Heart right ventricle (tissue), 16 donors: ENCODE data around the gene PLVAP. TPM values are rescaled to one million over a fixed set of nuclear protein-coding genes. Genes with fewer than 3 reads are reported as not detected.

Experiments
- ATAC-seq, 8 donors: fragments of 200-7000 bp; cut with Tn5 transposase; one replicate each; pipeline ENCODE4 v1.9.1; 2020; ENCODE audit warnings: mild to moderate bottlenecking in 8 of 8, moderate library complexity in 8 of 8, moderate number of reproducible peaks in 1 of 8
- DNase-seq, 2 donors: peaks; one replicate each; pipeline ENCODE4 v3.0.0-alpha.2; 2020
- H3K27ac ChIP-seq, 10 donors: fragments of 200-600 bp; sonication (generic) in 2 of 10; one replicate each; pipeline versions ENCODE4 v1.5.0 to v1.8.0; 2020 to 2022; ENCODE audit warnings: mild to moderate bottlenecking in 3 of 10
- H3K27me3 ChIP-seq, 7 donors: fragments of 200-600 bp; one replicate each; pipeline ENCODE4 v1.8.0; 2021 to 2022; ENCODE audit warnings: mild to moderate bottlenecking in 2 of 7
- H3K36me3 ChIP-seq, 9 donors: fragments of 200-600 bp; sonication (generic) in 1 of 9; one replicate each; pipeline versions ENCODE4 v1.5.0 to v1.8.0; 2020 to 2022; ENCODE audit warnings: mild to moderate bottlenecking in 2 of 9
- H3K4me1 ChIP-seq, 9 donors: fragments of 200-600 bp; sonication (generic) in 1 of 9; one replicate each; pipeline versions ENCODE4 v1.5.0 to v1.8.0; 2020 to 2022; ENCODE audit warnings: mild to moderate bottlenecking in 4 of 9
- H3K4me3 ChIP-seq, 10 donors: fragments of 200-600 bp; sonication (generic) in 2 of 10; one replicate each; pipeline versions ENCODE4 v1.5.0 to v1.8.0; 2020 to 2022; ENCODE audit warnings: mild to moderate bottlenecking in 7 of 10, moderate library complexity in 2 of 10
- H3K9me3 ChIP-seq, 11 donors: fragments of 200-600 bp in 10 of 11; sonication (generic) in 2 of 11; one replicate each; pipeline versions ENCODE4 v1.5.0 to v1.8.0; 2013 to 2022; ENCODE audit warnings: mild to moderate bottlenecking in 2 of 11, control low read depth in 1 of 11, moderate library complexity in 1 of 11
- CTCF ChIP-seq, 9 donors: fragments of 200-600 bp; sonication (generic) in 2 of 9; IDR thresholded peaks; one replicate each; pipeline versions ENCODE4 v1.5.0 to v1.8.0; 2021 to 2022; ENCODE audit warnings: antibody characterized with exemption in 9 of 9, mild to moderate bottlenecking in 5 of 9, moderate library complexity in 1 of 9
- WGBS, 2 donors: extraction: QIAGEN DNeasy Blood & Tissue Kit; methylation state at CpG; one replicate each; pipeline ENCODE4 v1.1.7; 2013; ENCODE audit warnings: inconsistent platforms in 1 of 2; 5-methylcytosine and 5-hydroxymethylcytosine counted together
- intact Hi-C, 10 donors: fragments of 100-400 bp; cut with DNase I; formaldehyde crosslinking; loops; one replicate each; pipeline versions ENCODE4 v1.11.1 to v1.14.2; 2022
- polyA plus RNA-seq, 2 donors: library from polyadenylated mRNA; stranded (reverse); fragments of 200-250 nt; gene quantifications; one replicate each; pipeline ENCODE4 v1.2.3, GENCODE V29; 2013
- total RNA-seq, 10 donors: library from RNA; stranded (reverse); fragmentation: NEBNext Ultra II Directional in 3 of 10; extraction: Animal tissue kit (Norgen Biotek cat#: 25700) in 3 of 10; gene quantifications; one replicate each; pipeline versions ENCODE4 v1.2.1 to v1.2.4, GENCODE V29; 2021 to 2023
- donor health status: Arrhythmogenic right ventricular cardiomyopathy.
- donor health status: ischemic (EF 13 %, LVEDD 7.1; RV severe dilation, severe dysfunction).
- donor health status: healthy with polysubstance abuse.
- donor health status: DM: no; HTN: yes; CAD: no.
- donor health status: DM: no; HTN: no; CAD: no.
- donor health status: ischemic (EF 25% LVEDD 6.9; RV normal size, moderate dysfunction).
- donor health status: ischemic (EF 25% LVEDD 5.7; RV mildly dilated, moderate dysfunction).
- donor health status: healthy.
- donor health status: DM: yes; HTN: yes; CAD: no.
- donor health status: Ischemic cardiomyopathy.
- donor health status: ischemic (EF 35%, LVEDD 5.7; RV mildly dilated, moderate dysfunction).
- donor health status: nonischemic (EF 11% LVEDD 7.7; RV severe dilation, severe dysfunction).
- donor health status: DM: yes; HTN: yes; CAD: no.
- donor health status: PGD.
- donor health status: ischemic (EF 29% LVEDD 5.4; RV normal size, mild dysfunction).
- donor health status: nonischemic (EF 23%, LVEDD 6.1; RV moderate dilation, normal function).

Gene PLVAP
- total and polyA plus RNA-seq, 12 donors, result 7.5 to 74.9 (median 24.5) TPM

- WGBS, 2 donors, result 93 to 94% methylated on average over 15 of the region's 15 CpGs
- intact Hi-C loops, result loop anchor here in 3 of 10 donors (10.0 kb wide), 2 partner anchors 123 to 513 kb away; partner anchors contain the start of genes NXNL1 (in 2 of the 3) and RPL18A (in 1 of the 3)
- Histone ChIP-seq H3K4me1 (peaks cover 4 to 22% (median 14%) of the 10 kb centered on the region in 9 donors), H3K9me3 (no peaks in the 10 kb centered on the region), H3K27me3 (no peaks in the 10 kb centered on the region), H3K4me3 (no peak overlapping the region), H3K36me3 (peaks cover 0 to 20% (median 0%) of the 10 kb centered on the region in 9 donors), H3K27ac (no peak overlapping the region)
- no peak for DNase-seq
- no peak for ATAC-seq
- no peak for TF ChIP-seq CTCF (IDR thresholded peaks at IDR 0.05)
Measured at GRCh38 chr19:17341386-17341785, 35.8 kb downstream of the PLVAP start.

- Histone ChIP-seq H3K4me3 (no peak overlapping the region), H3K4me1 (peaks cover 4 to 22% (median 16%) of the 10 kb centered on the region in 9 donors), H3K27ac (no peak overlapping the region), H3K27me3 (no peaks in the 10 kb centered on the region), H3K36me3 (peaks cover 0 to 20% (median 0%) of the 10 kb centered on the region in 9 donors), H3K9me3 (no peaks in the 10 kb centered on the region)
- 76 to 81% methylated on average over 17 of the region's 17 CpGs for WGBS, 2 donors
- TF ChIP-seq CTCF (IDR thresholded peaks at IDR 0.05), result no peak
- intact Hi-C loops, result loop anchor here in 3 of 10 donors (10.0 kb wide), 2 partner anchors 124 to 514 kb away; partner anchors contain the start of genes NXNL1 (in 2 of the 3) and RPL18A (in 1 of the 3)
- ATAC-seq (no peak), DNase-seq (no peak)
Measured at GRCh38 chr19:17340871-17341357, 36.2 kb downstream of the PLVAP start.

- Histone ChIP-seq H3K27me3 (no peaks in the 10 kb centered on the region), H3K27ac (no peak overlapping the region), H3K4me1 (peaks cover 4 to 27% (median 21%) of the 10 kb centered on the region in 9 donors), H3K36me3 (peaks cover 0 to 20% (median 0%) of the 10 kb centered on the region in 9 donors), H3K9me3 (no peaks in the 10 kb centered on the region), H3K4me3 (no peak overlapping the region)
- ATAC-seq, result no peak
- intact Hi-C loops, result loop anchor here in 3 of 10 donors (10.0 kb wide), 2 partner anchors 124 to 514 kb away; partner anchors contain the start of genes NXNL1 (in 2 of the 3) and RPL18A (in 1 of the 3)
- no peak for DNase-seq
- WGBS, 2 donors, result 76 to 77% methylated on average over 21 of the region's 21 CpGs
- no peak for TF ChIP-seq CTCF (IDR thresholded peaks at IDR 0.05)
Measured at GRCh38 chr19:17340302-17340870, 36.8 kb downstream of the PLVAP start.

- intact Hi-C loops, result no loop called here
Measured at GRCh38 chr19:17339088-17339741, 37.9 kb downstream of the PLVAP start.

More at GRCh38 chr19:17339088-17339741, 37.9 kb downstream of the PLVAP start:
- Histone ChIP-seq H3K27ac (no peak overlapping the region), H3K4me1 (peaks cover 4 to 33% (median 29%) of the 10 kb centered on the region in 9 donors), H3K27me3 (no peaks in the 10 kb centered on the region), H3K4me3 (no peak overlapping the region), H3K36me3 (peaks cover 0 to 20% (median 0%) of the 10 kb centered on the region in 9 donors), H3K9me3 (no peaks in the 10 kb centered on the region)
- no peak for TF ChIP-seq CTCF (IDR thresholded peaks at IDR 0.05)
- WGBS, 2 donors, result 92 to 94% methylated on average over 34 of the region's 34 CpGs
- ATAC-seq (no peak), DNase-seq (no peak)
